ENCODE results near the gene GSKIP. TPM values are rescaled to one million over a fixed set of nuclear protein-coding genes. Genes with fewer than 3 reads are reported as not detected.

The GSKIP gene
- polyA plus RNA-seq, 1 of the 3 experiments (the other 2 are of a cell fraction) = 13.6 TPM

GRCh38 chr14:96417254-96417653 lies 53.9 kb downstream of the GSKIP start:
- no peak for DNase-seq
- H3K4me3 ChIP-seq (ENCODE audit: low read depth in 2 of 2, low read length in 1 of 2) = no peak overlapping the region
- no peaks in the 10 kb centered on the region for H4K20me1 ChIP-seq (ENCODE audit: insufficient read depth)
- no peaks in the 10 kb centered on the region for H3K4me1 ChIP-seq (ENCODE audit: control insufficient read depth in 1 of 2, insufficient read depth in 2 of 2, low read depth in 1 of 2, low read length in 1 of 2)
- no peak overlapping the region for H2AFZ ChIP-seq (ENCODE audit: low read depth)
- WGBS (ENCODE audit: low lambda C conversion rate) = 94% methylated on average over 2 of the region's 2 CpGs
- no peak for TF ChIP-seq TAF1 (IDR thresholded peaks at IDR 0.05; ENCODE audit: borderline replicate concordance, low read depth, low read length)
- no peak for TF ChIP-seq EP300 (IDR thresholded peaks at IDR 0.05; ENCODE audit: borderline replicate concordance in 1 of 2, low read depth in 1 of 2, low read length in 1 of 2)
- TF ChIP-seq GATA2 (CRISPR knock-in tag; IDR thresholded peaks at IDR 0.05) = no peak
- TF ChIP-seq SMC3 (IDR thresholded peaks at IDR 0.05; ENCODE audit: low read depth, low read length) = no peak
- TF ChIP-seq, protein P1, sequence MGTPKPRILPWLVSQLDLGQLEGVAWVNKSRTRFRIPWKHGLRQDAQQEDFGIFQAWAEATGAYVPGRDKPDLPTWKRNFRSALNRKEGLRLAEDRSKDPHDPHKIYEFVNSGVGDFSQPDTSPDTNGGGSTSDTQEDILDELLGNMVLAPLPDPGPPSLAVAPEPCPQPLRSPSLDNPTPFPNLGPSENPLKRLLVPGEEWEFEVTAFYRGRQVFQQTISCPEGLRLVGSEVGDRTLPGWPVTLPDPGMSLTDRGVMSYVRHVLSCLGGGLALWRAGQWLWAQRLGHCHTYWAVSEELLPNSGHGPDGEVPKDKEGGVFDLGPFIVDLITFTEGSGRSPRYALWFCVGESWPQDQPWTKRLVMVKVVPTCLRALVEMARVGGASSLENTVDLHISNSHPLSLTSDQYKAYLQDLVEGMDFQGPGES (IDR thresholded peaks at IDR 0.05; ENCODE audit: low read depth, low read length) = no peak
- TF ChIP-seq JUND (IDR thresholded peaks at IDR 0.05) = no peak
- TF ChIP-seq RCOR1 (IDR thresholded peaks at IDR 0.05; ENCODE audit: low read length) = no peak
- no peak for TF ChIP-seq GABPA (IDR thresholded peaks at IDR 0.05; ENCODE audit: low read depth)
- no peak for TF ChIP-seq REST (IDR thresholded peaks at IDR 0.05; ENCODE audit: low read depth, low read length)
- TF ChIP-seq FOSL2 (IDR thresholded peaks at IDR 0.05; ENCODE audit: borderline replicate concordance, low read depth) = no peak
- no peak for TF ChIP-seq EZH2phosphoT487 (IDR thresholded peaks at IDR 0.05; ENCODE audit: borderline replicate concordance, low read depth)
- TF ChIP-seq CHD2 (IDR thresholded peaks at IDR 0.05; ENCODE audit: low read length, partially characterized antibody) = no peak
- TF ChIP-seq PBX3 (IDR thresholded peaks at IDR 0.05) = no peak
- TF ChIP-seq, protein P2, sequence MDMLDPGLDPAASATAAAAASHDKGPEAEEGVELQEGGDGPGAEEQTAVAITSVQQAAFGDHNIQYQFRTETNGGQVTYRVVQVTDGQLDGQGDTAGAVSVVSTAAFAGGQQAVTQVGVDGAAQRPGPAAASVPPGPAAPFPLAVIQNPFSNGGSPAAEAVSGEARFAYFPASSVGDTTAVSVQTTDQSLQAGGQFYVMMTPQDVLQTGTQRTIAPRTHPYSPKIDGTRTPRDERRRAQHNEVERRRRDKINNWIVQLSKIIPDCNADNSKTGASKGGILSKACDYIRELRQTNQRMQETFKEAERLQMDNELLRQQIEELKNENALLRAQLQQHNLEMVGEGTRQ (IDR thresholded peaks at IDR 0.05; ENCODE audit: borderline replicate concordance, low read depth, low read length) = no peak
- TF ChIP-seq RXRA (IDR thresholded peaks at IDR 0.05; ENCODE audit: borderline replicate concordance, low read depth) = no peak
- no peak for TF ChIP-seq MEF2A (IDR thresholded peaks at IDR 0.05; ENCODE audit: borderline replicate concordance, low read depth)
- TF ChIP-seq TCF12 (IDR thresholded peaks at IDR 0.05) = no peak
- no peaks in the 10 kb centered on the region for H3K79me2 ChIP-seq (ENCODE audit: insufficient read depth)
- H3K9me3 ChIP-seq = no peaks in the 10 kb centered on the region
- H3K4me2 ChIP-seq = no peak overlapping the region
- H3K27ac ChIP-seq (ENCODE audit: low read depth in 2 of 2, low read length in 1 of 2) = no peak overlapping the region
- H3K9me2 ChIP-seq = no peaks in the 10 kb centered on the region
- no peak overlapping the region for H3K9ac ChIP-seq
- no peaks in the 10 kb centered on the region for H3K27me3 ChIP-seq (ENCODE audit: insufficient read depth)
- POLR2A ChIA-PET = no interaction called here
- CTCF ChIA-PET = interaction anchor here (1.1 to 3.9 kb wide), 4 partner anchors 11 to 423 kb away, joined by 3 to 16 read pairs (median 7); no protein-coding TSS in a partner anchor
- H3K36me3 ChIP-seq (replicated peaks in 1 of 2; ENCODE audit: control insufficient read depth in 1 of 2, insufficient read depth in 2 of 2, low read length in 1 of 2) = no peaks in the 10 kb centered on the region
- no peaks in the 10 kb centered on the region for H3F3A ChIP-seq (replicated peaks; ENCODE audit: insufficient read depth)
